ENCODE data around the gene DPF3. TPM values are rescaled to one million over a fixed set of nuclear protein-coding genes. Genes with fewer than 3 reads are reported as not detected.

Gene DPF3
- total and polyA plus RNA-seq, 12 donors = 0.91 to 6.0 (median 2.9) TPM

DNA sequence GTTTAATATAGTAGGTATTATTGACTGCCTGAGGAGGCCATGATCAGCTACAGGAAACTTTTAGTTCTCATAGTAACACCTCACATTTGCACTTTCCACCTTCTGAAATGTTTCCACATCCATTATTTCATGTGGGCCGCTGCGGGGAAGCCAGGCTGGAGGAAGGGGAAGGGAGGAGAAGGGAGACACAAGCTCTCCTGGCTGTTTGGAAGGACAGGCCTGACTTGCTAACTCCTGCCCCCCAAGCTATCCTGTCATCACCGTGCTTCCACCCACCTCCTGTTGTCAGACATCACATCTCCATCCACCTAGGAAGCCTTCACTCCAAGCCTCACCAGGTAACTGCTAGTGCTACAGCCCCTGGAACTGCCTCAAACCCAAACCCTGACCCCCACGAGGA lies 9.5 kb downstream of the DPF3 start:
- Histone ChIP-seq H3K36me3 (replicated peaks in 1 of 2) (no peaks in the 10 kb centered on the region), H3K9me3 (replicated peaks in 1 of 3) (no peaks in the 10 kb centered on the region), H3K4me1 (replicated peaks in 1 of 2) (no peaks in the 10 kb centered on the region), H3K27ac (no peak overlapping the region), H3K4me3 (no peak overlapping the region), H3K27me3 (no peaks in the 10 kb centered on the region)
- no peak for DNase-seq
- 77 to 90% (median 89%) methylated on average over 4 of the region's 4 CpGs for WGBS, 4 donors
- TF ChIP-seq POLR2A (IDR thresholded peaks at IDR 0.05) (no peak), CTCF (IDR thresholded peaks at IDR 0.05) (no peak)
- intact Hi-C loops (cut with DNase I) = no loop called here

DNA sequence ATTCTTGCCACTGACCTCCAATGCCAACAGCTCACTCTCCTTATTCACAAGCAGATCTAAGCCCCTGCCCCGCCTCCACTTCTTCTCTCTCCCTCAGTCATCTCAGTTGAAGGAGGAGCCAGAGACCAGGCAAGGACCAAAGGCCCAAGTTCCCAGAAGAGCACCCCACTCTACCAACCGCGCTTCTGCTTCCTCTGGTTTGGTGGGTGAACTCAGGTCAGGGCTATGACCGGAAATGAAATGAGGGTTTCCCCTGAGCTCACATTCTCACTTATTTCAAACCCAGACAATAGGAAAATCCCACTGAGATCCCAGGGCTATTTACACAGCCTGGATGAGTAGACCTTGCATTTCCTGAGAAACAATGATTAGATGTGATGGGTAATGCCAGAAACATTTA lies 9.9 kb downstream of the DPF3 start:
- no peaks in the 10 kb centered on the region for H3K9me3 ChIP-seq (replicated peaks in 1 of 3)

DNA sequence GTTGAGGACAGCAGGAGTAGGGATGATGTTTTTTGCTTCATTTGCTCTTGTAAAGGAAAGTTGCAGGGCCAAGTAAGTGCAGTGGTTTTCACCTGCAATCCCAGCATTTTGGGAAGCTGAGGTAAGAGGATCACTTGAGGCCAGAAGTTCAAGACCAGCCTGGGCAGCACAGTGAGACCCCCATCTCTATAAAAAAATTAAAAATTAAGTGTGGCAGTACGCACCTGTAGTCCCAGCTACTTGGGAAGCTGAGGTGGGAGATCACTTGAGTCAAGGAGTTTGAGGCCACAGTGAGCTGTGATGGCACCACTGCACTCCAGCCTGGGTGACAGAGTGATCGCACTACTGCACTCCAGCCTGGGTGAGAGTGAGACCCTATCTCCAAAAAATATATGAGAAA lies 10.8 kb downstream of the DPF3 start:
- intact Hi-C loops (cut with DNase I) = no loop called here
- H3K4me1 ChIP-seq (replicated peaks in 1 of 2) = no peaks in the 10 kb centered on the region
- no peaks in the 10 kb centered on the region for H3K9me3 ChIP-seq (replicated peaks in 1 of 3)
- no peak overlapping the region for H3K4me3 ChIP-seq
- TF ChIP-seq POLR2A (IDR thresholded peaks at IDR 0.05) = no peak
- TF ChIP-seq CTCF (IDR thresholded peaks at IDR 0.05) = no peak
- H3K27ac ChIP-seq = no peak overlapping the region
- no peaks in the 10 kb centered on the region for H3K36me3 ChIP-seq (replicated peaks in 1 of 2)
- no peak for DNase-seq
- H3K27me3 ChIP-seq = no peaks in the 10 kb centered on the region
- WGBS, 4 donors = 90 to 100% (median 97%) methylated on average over 2 of the region's 2 CpGs

More for the DNA sequence above, 9.9 kb downstream of the DPF3 start:
- TF ChIP-seq CTCF (IDR thresholded peaks at IDR 0.05) (no peak), POLR2A (IDR thresholded peaks at IDR 0.05) (no peak)
- Histone ChIP-seq H3K4me1 (replicated peaks in 1 of 2) (no peaks in the 10 kb centered on the region), H3K36me3 (replicated peaks in 1 of 2) (no peaks in the 10 kb centered on the region), H3K27me3 (no peaks in the 10 kb centered on the region), H3K4me3 (no peak overlapping the region), H3K27ac (no peak overlapping the region)
- 73 to 88% (median 79%) methylated on average over 4 of the region's 4 CpGs for WGBS, 4 donors
- intact Hi-C loops (cut with DNase I) = no loop called here
- DNase-seq = no peak

- TF ChIP-seq POLR2A (IDR thresholded peaks at IDR 0.05) (no peak), CTCF (IDR thresholded peaks at IDR 0.05) (no peak)
- DNase-seq = no peak
- no peak overlapping the region for H3K27ac ChIP-seq
- intact Hi-C loops (cut with DNase I) = no loop called here
- no peaks in the 10 kb centered on the region for H3K4me1 ChIP-seq (replicated peaks in 1 of 2)
- no peak overlapping the region for H3K4me3 ChIP-seq
- no peaks in the 10 kb centered on the region for H3K36me3 ChIP-seq (replicated peaks in 1 of 2)
- H3K27me3 ChIP-seq = no peaks in the 10 kb centered on the region
- H3K9me3 ChIP-seq (replicated peaks in 1 of 3) = no peaks in the 10 kb centered on the region
- WGBS, 4 donors = 70 to 85% (median 82%) methylated on average over 7 of the region's 7 CpGs
Observed at GRCh38 chr14:72882463-72882862, 11.4 kb downstream of the DPF3 start.

All from adrenal gland (tissue), 12 donors.